ENCODE measurements around the gene ZNF746. TPM values are rescaled to one million over a fixed set of nuclear protein-coding genes. Genes with fewer than 3 reads are reported as not detected.
"Not testable (repeated sequence)": the region's sequence is repeated elsewhere in the genome, so short reads cannot be mapped to it uniquely, and the experiment has no call there.

The ZNF746 gene
- total and polyA plus RNA-seq, 4 donors = 8.9 to 25.1 (median 17.1) TPM

GRCh38 chr7:149494738-149495368 lies 2.8 kb downstream of the ZNF746 start:
- Histone ChIP-seq H3K4me3 (no peak overlapping the region), H3K27ac (ENCODE audit: low read depth in 1 of 2, low read length in 1 of 2) (peak overlapping the region in 1 of 2 donors; percentile 42), H3K4me1 (ENCODE audit: control insufficient read depth in 5 of 5, insufficient read depth in 5 of 5, low read length in 5 of 5) (peaks cover 0 to 19% (median 13%) of the 10 kb centered on the region in 5 donors), H3K9ac (ENCODE audit: insufficient read depth in 1 of 2, low read length in 2 of 2) (no peak overlapping the region), H3K36me3 (ENCODE audit: control insufficient read depth in 4 of 4, insufficient read depth in 4 of 4, low read length in 4 of 4) (peaks cover 11 to 34% (median 24%) of the 10 kb centered on the region in 4 donors), H3K27me3 (ENCODE audit: control insufficient read depth in 3 of 3, insufficient read depth in 3 of 3, low read length in 2 of 3) (no peaks in the 10 kb centered on the region), H3K9me3 (ENCODE audit: control insufficient read depth in 4 of 4, insufficient read depth in 3 of 4, low read length in 3 of 4) (no peaks in the 10 kb centered on the region)
- DNase-seq (peak; percentile 36 to 87 (median 70)), ATAC-seq (ENCODE audit: insufficient read depth, low FRiP score) (no peak)
- TF ChIP-seq CTCF (IDR thresholded peaks at IDR 0.05; ENCODE audit: control extremely low read depth, extremely low read depth) = no peak
- 44 to 63% methylated on average over 6 of the region's 6 CpGs for WGBS, 2 donors

GRCh38 chr7:149493975-149494374 lies 3.6 kb downstream of the ZNF746 start:
- not testable (repeated sequence) for H3K27me3 ChIP-seq (ENCODE audit: control insufficient read depth in 3 of 3, insufficient read depth in 3 of 3, low read length in 2 of 3); H3K4me3 ChIP-seq; ATAC-seq (ENCODE audit: insufficient read depth, low FRiP score); H3K27ac ChIP-seq (ENCODE audit: low read depth in 1 of 2, low read length in 1 of 2); DNase-seq; H3K9ac ChIP-seq (ENCODE audit: insufficient read depth in 1 of 2, low read length in 2 of 2); H3K9me3 ChIP-seq (ENCODE audit: control insufficient read depth in 4 of 4, insufficient read depth in 3 of 4, low read length in 3 of 4)
- Histone ChIP-seq H3K4me1 (ENCODE audit: control insufficient read depth in 5 of 5, insufficient read depth in 5 of 5, low read length in 5 of 5) (peaks cover 0 to 19% (median 13%) of the 10 kb centered on the region in 5 donors), H3K36me3 (ENCODE audit: control insufficient read depth in 4 of 4, insufficient read depth in 4 of 4, low read length in 4 of 4) (peaks cover 11 to 40% (median 26%) of the 10 kb centered on the region in 4 donors)
- 88 to 93% methylated on average over 14 to 18 of the region's 20 CpGs for WGBS, 2 donors

- no peak for TF ChIP-seq CTCF (IDR thresholded peaks at IDR 0.05; ENCODE audit: control extremely low read depth, extremely low read depth)
- H3K4me3 ChIP-seq = no peak overlapping the region
- H3K36me3 ChIP-seq (ENCODE audit: control insufficient read depth in 4 of 4, insufficient read depth in 4 of 4, low read length in 4 of 4) = peaks cover 11 to 43% (median 26%) of the 10 kb centered on the region in 4 donors
- 96 to 97% methylated on average over 9 of the region's 9 CpGs for WGBS, 2 donors
- H3K27ac ChIP-seq (ENCODE audit: low read depth in 1 of 2, low read length in 1 of 2) = no peak overlapping the region
- H3K4me1 ChIP-seq (ENCODE audit: control insufficient read depth in 5 of 5, insufficient read depth in 5 of 5, low read length in 5 of 5) = peaks cover 0 to 19% (median 13%) of the 10 kb centered on the region in 5 donors
- no peaks in the 10 kb centered on the region for H3K27me3 ChIP-seq (ENCODE audit: control insufficient read depth in 3 of 3, insufficient read depth in 3 of 3, low read length in 2 of 3)
- DNase-seq (no peak), ATAC-seq (ENCODE audit: insufficient read depth, low FRiP score) (no peak)
- no peaks in the 10 kb centered on the region for H3K9me3 ChIP-seq (ENCODE audit: control insufficient read depth in 4 of 4, insufficient read depth in 3 of 4, low read length in 3 of 4)
- H3K9ac ChIP-seq (ENCODE audit: insufficient read depth in 1 of 2, low read length in 2 of 2) = no peak overlapping the region
These were observed 4.2 kb downstream of the ZNF746 start for GRCh38 chr7:149493366-149493765.

GRCh38 chr7:149490083-149490760 lies 7.4 kb downstream of the ZNF746 start:
- TF ChIP-seq CTCF (IDR thresholded peaks at IDR 0.05; ENCODE audit: control extremely low read depth, extremely low read depth) = no peak
- ATAC-seq (ENCODE audit: insufficient read depth, low FRiP score) (no peak), DNase-seq (no peak)
- no peak overlapping the region for H3K27ac ChIP-seq (ENCODE audit: low read depth in 1 of 2, low read length in 1 of 2)
- H3K4me3 ChIP-seq = no peak overlapping the region
- 92 to 95% methylated on average over 15 of the region's 15 CpGs for WGBS, 2 donors
- H3K4me1 ChIP-seq (ENCODE audit: control insufficient read depth in 5 of 5, insufficient read depth in 5 of 5, low read length in 5 of 5) = peaks cover 0 to 8% (median 0%) of the 10 kb centered on the region in 5 donors
- no peaks in the 10 kb centered on the region for H3K27me3 ChIP-seq (ENCODE audit: control insufficient read depth in 3 of 3, insufficient read depth in 3 of 3, low read length in 2 of 3)
- H3K9ac ChIP-seq (ENCODE audit: insufficient read depth in 1 of 2, low read length in 2 of 2) = no peak overlapping the region
- H3K36me3 ChIP-seq (ENCODE audit: control insufficient read depth in 4 of 4, insufficient read depth in 4 of 4, low read length in 4 of 4) = peaks cover 23 to 51% (median 37%) of the 10 kb centered on the region in 4 donors
- H3K9me3 ChIP-seq (ENCODE audit: control insufficient read depth in 4 of 4, insufficient read depth in 3 of 4, low read length in 3 of 4) = no peaks in the 10 kb centered on the region
